Esophagus squamous epithelium (tissue), 4 donors: ENCODE results near the gene ZNF80.
"Not testable (repeated sequence)": the region's sequence is repeated elsewhere in the genome, so short reads cannot be mapped to it uniquely, and the experiment has no call there.

ENCODE experiments used
- POLR2A ChIP-seq, 4 donors: fragments of 450-650 bp; IDR thresholded peaks; one replicate each; pipeline ENCODE4 v1.6.1; 2017; ENCODE audit warnings: antibody characterized with exemption in 4 of 4, mild to moderate bottlenecking in 4 of 4, moderate library complexity in 3 of 4
- TF ChIP-seq, protein P1 (sequence below), 6 experiments: fragments of 450-650 bp in 4 of 6; fragments of 200-600 bp in 2 of 6; sonication (generic) in 2 of 6; IDR thresholded peaks; one replicate each; pipeline ENCODE4 v1.5.1; 2016 to 2019; ENCODE audit warnings: antibody characterized with exemption in 6 of 6, mild to moderate bottlenecking in 4 of 6, moderate library complexity in 4 of 6

DNA sequence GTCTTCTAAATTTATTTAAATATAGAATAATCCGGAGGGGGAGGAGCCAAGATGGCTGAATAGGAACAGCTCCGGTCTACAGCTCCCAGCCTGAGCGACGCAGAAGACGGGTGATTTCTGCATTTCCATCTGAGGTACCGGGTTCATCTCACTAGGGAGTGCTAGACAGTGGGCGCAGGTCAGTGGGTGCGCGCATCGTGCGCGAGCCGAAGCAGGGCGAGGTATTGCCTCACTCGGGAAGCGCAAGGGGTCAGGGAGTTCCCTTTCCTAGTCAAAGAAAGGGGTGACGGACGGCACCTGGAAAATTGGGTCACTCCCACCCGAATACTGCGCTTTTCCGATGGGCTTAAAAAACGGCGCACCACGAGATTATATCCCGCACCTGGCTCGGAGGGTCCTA, 39.5 kb upstream of the ZNF80 start:
- TF ChIP-seq, protein P1, sequence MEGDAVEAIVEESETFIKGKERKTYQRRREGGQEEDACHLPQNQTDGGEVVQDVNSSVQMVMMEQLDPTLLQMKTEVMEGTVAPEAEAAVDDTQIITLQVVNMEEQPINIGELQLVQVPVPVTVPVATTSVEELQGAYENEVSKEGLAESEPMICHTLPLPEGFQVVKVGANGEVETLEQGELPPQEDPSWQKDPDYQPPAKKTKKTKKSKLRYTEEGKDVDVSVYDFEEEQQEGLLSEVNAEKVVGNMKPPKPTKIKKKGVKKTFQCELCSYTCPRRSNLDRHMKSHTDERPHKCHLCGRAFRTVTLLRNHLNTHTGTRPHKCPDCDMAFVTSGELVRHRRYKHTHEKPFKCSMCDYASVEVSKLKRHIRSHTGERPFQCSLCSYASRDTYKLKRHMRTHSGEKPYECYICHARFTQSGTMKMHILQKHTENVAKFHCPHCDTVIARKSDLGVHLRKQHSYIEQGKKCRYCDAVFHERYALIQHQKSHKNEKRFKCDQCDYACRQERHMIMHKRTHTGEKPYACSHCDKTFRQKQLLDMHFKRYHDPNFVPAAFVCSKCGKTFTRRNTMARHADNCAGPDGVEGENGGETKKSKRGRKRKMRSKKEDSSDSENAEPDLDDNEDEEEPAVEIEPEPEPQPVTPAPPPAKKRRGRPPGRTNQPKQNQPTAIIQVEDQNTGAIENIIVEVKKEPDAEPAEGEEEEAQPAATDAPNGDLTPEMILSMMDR (IDR thresholded peaks at IDR 0.05): not testable (repeated sequence)
- TF ChIP-seq POLR2A (IDR thresholded peaks at IDR 0.05): not testable (repeated sequence)
